Ishikawa (cell line): Measurements from ENCODE around the gene ISL2.

Source experiments
- CEBPB ChIP-seq: IDR thresholded peaks from 2 replicates; pipeline ENCODE4 v1.6.1; 2012
- CREB1 ChIP-seq: IDR thresholded peaks from 2 replicates; pipeline ENCODE4 v1.6.1; 2012; ENCODE audit warnings: low read depth
- EGR1 ChIP-seq: IDR thresholded peaks from 2 replicates; pipeline ENCODE4 v1.6.1; 2012
- EP300 ChIP-seq: IDR thresholded peaks from 2 replicates; pipeline ENCODE4 v1.6.1; 2012; ENCODE audit warnings: borderline replicate concordance
- FOXM1 ChIP-seq: IDR thresholded peaks from 2 replicates; pipeline ENCODE4 v1.6.1; 2012; ENCODE audit warnings: low read depth, borderline replicate concordance
- MAX ChIP-seq: IDR thresholded peaks from 2 replicates; pipeline ENCODE4 v1.6.1; 2012
- NFIC ChIP-seq: IDR thresholded peaks from 2 replicates; pipeline ENCODE4 v1.6.1; 2012
- RAD21 ChIP-seq: IDR thresholded peaks from 2 replicates; pipeline ENCODE4 v1.6.1; 2012; ENCODE audit warnings: low read depth
- REST ChIP-seq: IDR thresholded peaks from 2 replicates; pipeline ENCODE4 v1.6.1; 2012; ENCODE audit warnings: low read depth, mild to moderate bottlenecking
- TAF1 ChIP-seq: IDR thresholded peaks from 2 replicates; pipeline ENCODE4 v1.6.1; 2012; ENCODE audit warnings: low read depth, mild to moderate bottlenecking
- TCF12 ChIP-seq: IDR thresholded peaks from 2 replicates; pipeline ENCODE4 v1.6.1; 2012; ENCODE audit warnings: low read depth
- TEAD4 ChIP-seq: IDR thresholded peaks from 2 replicates; pipeline ENCODE4 v1.6.1; 2012
- USF1 ChIP-seq: IDR thresholded peaks from 2 replicates; pipeline ENCODE4 v1.6.1; 2012
- YY1 ChIP-seq: IDR thresholded peaks from 2 replicates; pipeline ENCODE4 v1.6.1; 2012; ENCODE audit warnings: low read depth
- ZBTB7A ChIP-seq: IDR thresholded peaks from 2 replicates; pipeline ENCODE4 v1.6.1; 2012; ENCODE audit warnings: low read depth

ISL2 gene

GRCh38 chr15:76338486-76339304 lies 2.1 kb downstream of the ISL2 start:
- TF ChIP-seq MAX: no peak
- no peak for TF ChIP-seq EP300
- no peak for TF ChIP-seq TCF12
- TF ChIP-seq ZBTB7A: no peak

GRCh38 chr15:76339305-76340197 lies 3.0 kb downstream of the ISL2 start:
- TF ChIP-seq FOXM1: no peak
- no peak for TF ChIP-seq YY1
- TF ChIP-seq ZBTB7A: no peak
- TF ChIP-seq TAF1: no peak
- no peak for TF ChIP-seq RAD21
- TF ChIP-seq NFIC: no peak
- no peak for TF ChIP-seq TCF12
- TF ChIP-seq TEAD4: no peak
- TF ChIP-seq USF1: no peak
- TF ChIP-seq CEBPB: no peak
- TF ChIP-seq CREB1: no peak
- TF ChIP-seq REST: no peak
- no peak for TF ChIP-seq EGR1
- no peak for TF ChIP-seq MAX
- no peak for TF ChIP-seq EP300

GRCh38 chr15:76340198-76340802 lies 3.7 kb downstream of the ISL2 start:
- no peak for TF ChIP-seq YY1
- TF ChIP-seq CEBPB: no peak
- no peak for TF ChIP-seq ZBTB7A
- no peak for TF ChIP-seq REST
- TF ChIP-seq CREB1: no peak
- no peak for TF ChIP-seq TCF12
- TF ChIP-seq TAF1: no peak
- TF ChIP-seq TEAD4: no peak
- no peak for TF ChIP-seq RAD21
- no peak for TF ChIP-seq NFIC
- no peak for TF ChIP-seq USF1
- no peak for TF ChIP-seq EP300
- TF ChIP-seq MAX: no peak
- TF ChIP-seq EGR1: no peak
- no peak for TF ChIP-seq FOXM1

GRCh38 chr15:76340803-76341365 lies 4.3 kb downstream of the ISL2 start:
- TF ChIP-seq TCF12 (no peak), EGR1 (no peak), CEBPB (no peak), MAX (no peak), FOXM1 (no peak), NFIC (no peak), EP300 (no peak), REST (no peak), ZBTB7A (no peak), TEAD4 (no peak), TAF1 (no peak), YY1 (no peak), CREB1 (no peak), USF1 (no peak)
